Smooth muscle cell (in vitro differentiated cells): ENCODE results near the gene PKNOX2. TPM values are rescaled to one million over a fixed set of nuclear protein-coding genes. Genes with fewer than 3 reads are reported as not detected.
A peak's percentile ranks its signal among the peaks of the same experiment; 100 is the strongest.

Experiments used
- DNase-seq: peaks from one replicate; lab custom pipeline; 2025; ENCODE audit not compliant: unreplicated experiment; lab: John Stamatoyannopoulos, UW
- H2AFZ ChIP-seq: fragments of 200-600 bp; sonication (generic); 2 replicates; pipeline ENCODE4 v1.6.0; 2016; ENCODE audit warnings: antibody characterized with exemption, low read depth, mild to moderate bottlenecking
- H3F3A ChIP-seq: fragments of 200-600 bp; sonication (generic); 2 replicates; pipeline ENCODE4 v1.6.0; 2017; ENCODE audit warnings: antibody characterized with exemption, low read depth
- H3K27ac ChIP-seq: fragments of 200-600 bp; sonication (generic); 2 replicates; pipeline ENCODE4 v1.5.1; 2016; ENCODE audit warnings: low read depth, mild to moderate bottlenecking
- H3K27me3 ChIP-seq: fragments of 200-600 bp; sonication (generic); 2 replicates; pipeline ENCODE4 v1.6.1; 2016; ENCODE audit warnings: low read depth, mild to moderate bottlenecking
- H3K36me3 ChIP-seq: fragments of 200-600 bp; sonication (generic); 2 replicates; pipeline ENCODE4 v1.5.1; 2016; ENCODE audit warnings: low read depth
- H3K4me1 ChIP-seq: fragments of 200-600 bp; sonication (generic); 2 replicates; pipeline ENCODE4 v1.5.1; 2016; ENCODE audit warnings: low read depth
- H3K4me2 ChIP-seq: fragments of 200-600 bp; sonication (generic); 2 replicates; pipeline ENCODE4 v1.6.0; 2016; ENCODE audit warnings: mild to moderate bottlenecking
- H3K4me3 ChIP-seq: fragments of 200-600 bp; sonication (generic); 2 replicates; pipeline ENCODE4 v1.5.1; 2016; ENCODE audit warnings: mild to moderate bottlenecking
- H3K79me2 ChIP-seq: fragments of 200-600 bp; sonication (generic); 2 replicates; pipeline ENCODE4 v1.6.0; 2016; ENCODE audit warnings: low read depth, mild to moderate bottlenecking
- H3K9ac ChIP-seq: fragments of 200-600 bp; sonication (generic); 2 replicates; pipeline ENCODE4 v1.6.0; 2016; ENCODE audit warnings: low read depth
- H3K9me3 ChIP-seq: fragments of 200-600 bp; sonication (generic); replicated peaks from 2 replicates; pipeline ENCODE4 v1.5.1; 2016; ENCODE audit warnings: low read depth
- H4K20me1 ChIP-seq: fragments of 200-600 bp; sonication (generic); 2 replicates; pipeline ENCODE4 v1.6.0; 2016; ENCODE audit warnings: low read depth
- WGBS: methylation state at CpG from one replicate; pipeline ENCODE4 v1.1.7; 2016; ENCODE audit warnings: low lambda C conversion rate; 5-methylcytosine and 5-hydroxymethylcytosine counted together
- polyA plus RNA-seq: library from polyadenylated mRNA; unstranded; fragments of >200 nt; fragmentation: Nextera tagmentation; extraction: Ambion mirVana; gene quantifications from 2 replicates; pipeline ENCODE4 v1.2.1, GENCODE V29; 2016
- total RNA-seq: library from RNA; depleted of rRNA; stranded (reverse); fragments of >200 nt; gene quantifications from 2 replicates; pipeline ENCODE4 v1.2.3, GENCODE V29; 2014
- TF ChIP-seq, protein P1 (sequence below): fragments of 200-600 bp; sonication (generic); IDR thresholded peaks from 2 replicates; pipeline ENCODE4 v1.5.1; 2017; ENCODE audit warnings: borderline replicate concordance, mild to moderate bottlenecking, antibody characterized with exemption; ENCODE audit not compliant: insufficient read depth, poor library complexity, severe bottlenecking

The PKNOX2 gene
- total and polyA plus RNA-seq, 2 experiments from 2014 or later = 7.2 to 7.9 TPM

DNA sequence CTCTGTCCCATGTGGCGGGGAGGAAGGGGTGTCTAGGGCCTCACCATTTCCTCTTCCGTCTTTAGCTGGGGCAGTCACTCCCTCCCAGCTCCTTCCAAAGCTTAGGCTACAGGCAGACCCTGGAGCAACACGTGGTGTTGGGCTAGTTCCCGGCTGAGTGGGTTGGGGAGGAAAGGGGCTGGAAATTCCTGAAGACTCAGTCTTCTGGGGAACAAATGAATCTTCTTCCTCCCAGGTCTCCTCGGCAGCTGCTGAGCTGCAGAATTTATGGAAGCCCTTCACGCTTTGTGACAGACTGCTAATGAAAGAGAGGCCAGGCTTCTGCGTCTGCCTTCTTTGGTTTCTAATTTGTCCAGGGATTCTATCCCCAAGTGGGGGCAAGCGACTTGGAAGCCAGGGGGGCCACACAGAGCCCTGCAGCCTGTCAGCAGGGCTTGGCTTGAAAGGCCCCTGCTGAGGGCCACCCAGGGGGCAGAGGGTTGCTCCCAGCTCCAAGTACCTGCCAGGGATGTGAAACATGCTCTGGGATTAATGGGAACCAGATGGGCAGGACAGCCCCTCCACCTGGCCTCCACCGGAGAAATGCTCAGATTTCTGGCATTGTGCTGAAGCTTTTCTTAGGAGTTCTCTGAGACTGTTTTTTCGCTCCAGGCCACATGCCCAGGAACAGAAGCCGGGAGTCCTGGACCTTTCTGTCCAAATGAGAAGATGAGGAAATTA is 123.1 kb downstream of the PKNOX2 start:
- H3K4me3 ChIP-seq = no peak overlapping the region

DNA sequence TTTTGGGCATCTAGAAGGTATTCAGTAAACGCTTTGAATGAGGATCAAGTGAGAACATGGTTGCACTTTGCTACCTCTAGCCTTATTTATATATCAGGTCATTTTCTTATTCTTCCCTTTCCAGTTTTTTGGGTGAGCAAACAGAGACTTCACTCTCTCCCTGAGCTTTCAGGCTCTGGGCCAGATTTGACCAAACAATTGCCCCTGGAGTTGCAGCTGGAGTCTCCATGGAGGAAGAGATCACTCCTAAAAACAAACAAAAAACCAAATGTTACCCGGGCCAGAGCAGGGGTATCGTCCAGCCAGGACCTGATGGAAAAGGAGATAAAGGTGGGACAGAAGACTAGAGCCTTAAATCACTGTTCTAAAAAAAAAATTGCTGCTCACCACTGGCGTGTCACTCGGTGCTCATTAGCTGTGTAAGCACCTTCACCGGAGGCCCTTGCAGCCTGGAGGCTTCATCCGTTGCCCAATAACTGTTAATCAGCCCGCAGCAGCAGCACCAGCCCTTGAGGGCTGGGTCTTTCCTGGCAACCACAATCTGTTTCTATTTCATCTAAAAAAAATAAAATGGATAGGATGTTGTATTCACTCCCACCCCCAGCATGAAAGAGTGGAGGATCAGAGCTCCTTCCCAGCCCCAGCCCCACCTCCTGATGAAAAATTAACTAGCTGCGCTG is 125.0 kb downstream of the PKNOX2 start:
- H2AFZ ChIP-seq = no peak overlapping the region
- peaks cover 10% of the 10 kb centered on the region for H3K4me1 ChIP-seq
- no peaks in the 10 kb centered on the region for H4K20me1 ChIP-seq
- WGBS = 60% methylated on average over 9 of the region's 9 CpGs
- DNase-seq = no peak
- H3K36me3 ChIP-seq = no peaks in the 10 kb centered on the region
- H3K9me3 ChIP-seq = no peaks in the 10 kb centered on the region
- no peak overlapping the region for H3K4me3 ChIP-seq
- H3K9ac ChIP-seq = no peak overlapping the region
- H3K4me2 ChIP-seq = no peak overlapping the region
- TF ChIP-seq, protein P1, sequence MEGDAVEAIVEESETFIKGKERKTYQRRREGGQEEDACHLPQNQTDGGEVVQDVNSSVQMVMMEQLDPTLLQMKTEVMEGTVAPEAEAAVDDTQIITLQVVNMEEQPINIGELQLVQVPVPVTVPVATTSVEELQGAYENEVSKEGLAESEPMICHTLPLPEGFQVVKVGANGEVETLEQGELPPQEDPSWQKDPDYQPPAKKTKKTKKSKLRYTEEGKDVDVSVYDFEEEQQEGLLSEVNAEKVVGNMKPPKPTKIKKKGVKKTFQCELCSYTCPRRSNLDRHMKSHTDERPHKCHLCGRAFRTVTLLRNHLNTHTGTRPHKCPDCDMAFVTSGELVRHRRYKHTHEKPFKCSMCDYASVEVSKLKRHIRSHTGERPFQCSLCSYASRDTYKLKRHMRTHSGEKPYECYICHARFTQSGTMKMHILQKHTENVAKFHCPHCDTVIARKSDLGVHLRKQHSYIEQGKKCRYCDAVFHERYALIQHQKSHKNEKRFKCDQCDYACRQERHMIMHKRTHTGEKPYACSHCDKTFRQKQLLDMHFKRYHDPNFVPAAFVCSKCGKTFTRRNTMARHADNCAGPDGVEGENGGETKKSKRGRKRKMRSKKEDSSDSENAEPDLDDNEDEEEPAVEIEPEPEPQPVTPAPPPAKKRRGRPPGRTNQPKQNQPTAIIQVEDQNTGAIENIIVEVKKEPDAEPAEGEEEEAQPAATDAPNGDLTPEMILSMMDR = no peak
- no peaks in the 10 kb centered on the region for H3K79me2 ChIP-seq
- H3F3A ChIP-seq = no peaks in the 10 kb centered on the region
- H3K27me3 ChIP-seq = no peaks in the 10 kb centered on the region
- H3K27ac ChIP-seq = no peak overlapping the region

More for the DNA sequence above, 123.1 kb downstream of the PKNOX2 start:
- Histone ChIP-seq H3K4me1 (peaks cover 10% of the 10 kb centered on the region), H3K4me2 (peak overlapping the region; percentile 61), H3K27ac (peak overlapping the region; percentile 72), H3K27me3 (no peaks in the 10 kb centered on the region), H3K36me3 (no peaks in the 10 kb centered on the region), H3K79me2 (peaks cover 3% of the 10 kb centered on the region), H3K9ac (peak overlapping the region; percentile 29), H3K9me3 (no peaks in the 10 kb centered on the region), H3F3A (no peaks in the 10 kb centered on the region), H4K20me1 (no peaks in the 10 kb centered on the region), H2AFZ (no peak overlapping the region)
- no peak for DNase-seq
- TF ChIP-seq, protein P1 = no peak
- 36% methylated on average over 11 of the region's 11 CpGs for WGBS

DNA sequence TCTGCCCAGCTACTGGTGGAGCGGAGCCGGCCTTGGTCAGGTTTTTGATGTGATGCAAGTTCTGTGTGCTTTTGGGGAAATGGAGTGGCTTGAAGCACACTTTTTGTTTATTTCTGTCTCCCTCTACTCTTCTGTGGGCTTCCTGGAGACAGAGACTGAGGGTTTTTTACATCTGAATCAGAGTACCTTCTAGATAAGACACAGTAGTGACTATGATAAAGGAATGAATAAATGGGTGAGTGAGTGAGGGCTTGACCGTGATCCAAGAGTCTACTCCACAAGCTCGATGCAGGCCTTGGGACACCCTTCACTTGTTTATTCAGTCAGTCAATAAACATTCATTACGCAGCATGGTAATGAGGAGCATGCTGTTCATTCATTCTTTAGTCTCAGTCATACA is 125.7 kb downstream of the PKNOX2 start:
- Histone ChIP-seq H3K27me3 (no peaks in the 10 kb centered on the region), H3K36me3 (no peaks in the 10 kb centered on the region), H3K4me1 (peaks cover 10% of the 10 kb centered on the region), H4K20me1 (no peaks in the 10 kb centered on the region), H2AFZ (no peak overlapping the region), H3K4me2 (no peak overlapping the region), H3K9me3 (no peaks in the 10 kb centered on the region), H3F3A (peaks cover 5% of the 10 kb centered on the region), H3K79me2 (no peaks in the 10 kb centered on the region), H3K27ac (no peak overlapping the region), H3K9ac (no peak overlapping the region), H3K4me3 (no peak overlapping the region)
- 84% methylated on average over 5 of the region's 5 CpGs for WGBS
- TF ChIP-seq, protein P1 = no peak
- DNase-seq = no peak

DNA sequence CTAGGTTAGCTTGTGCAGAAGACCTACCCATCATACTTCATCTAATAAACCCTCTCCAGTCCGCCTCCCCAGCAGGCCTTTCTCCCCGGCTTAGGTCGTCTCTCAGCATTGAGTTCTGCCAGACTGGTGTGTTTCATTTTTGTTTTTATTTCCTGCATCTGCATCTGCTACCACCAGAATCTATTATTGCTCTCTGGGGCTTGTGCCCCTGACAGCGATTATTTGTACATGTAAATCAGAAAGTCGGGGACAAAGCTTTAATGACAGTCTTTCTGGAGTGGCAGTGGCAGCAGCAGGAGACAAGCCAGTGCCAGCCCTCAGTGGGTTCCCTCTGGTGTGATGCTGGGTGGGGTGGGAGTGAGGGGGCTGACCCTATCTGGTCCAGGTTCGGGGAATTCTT is 127.5 kb downstream of the PKNOX2 start:
- no peak overlapping the region for H3K27ac ChIP-seq
- TF ChIP-seq, protein P1 = no peak
- no peak overlapping the region for H2AFZ ChIP-seq
- no peak overlapping the region for H3K4me2 ChIP-seq
- no peaks in the 10 kb centered on the region for H4K20me1 ChIP-seq
- H3K36me3 ChIP-seq = no peaks in the 10 kb centered on the region
- H3F3A ChIP-seq = peaks cover 5% of the 10 kb centered on the region
- no peak overlapping the region for H3K4me3 ChIP-seq
- no peak for DNase-seq
- 91% methylated on average over 6 of the region's 6 CpGs for WGBS
- H3K27me3 ChIP-seq = no peaks in the 10 kb centered on the region
- no peak overlapping the region for H3K9ac ChIP-seq
- no peaks in the 10 kb centered on the region for H3K9me3 ChIP-seq
- peaks cover 13% of the 10 kb centered on the region for H3K4me1 ChIP-seq
- H3K79me2 ChIP-seq = no peaks in the 10 kb centered on the region
